Hepatocyte (in vitro differentiated cells): ENCODE data around the gene PWWP2B. TPM values are rescaled to one million over a fixed set of nuclear protein-coding genes. Genes with fewer than 3 reads are reported as not detected.

Source experiments
- DNase-seq: peaks from one replicate; pipeline ENCODE4 v3.0.0-alpha.2; 2016; ENCODE audit warnings: low spot score
- H2AFZ ChIP-seq: fragments of 200-600 bp; sonication (generic); 2 replicates; pipeline ENCODE4 v1.6.0; 2016; ENCODE audit warnings: antibody characterized with exemption, mild to moderate bottlenecking
- H3K27ac ChIP-seq: fragments of 200-600 bp; sonication (generic); 2 replicates; pipeline ENCODE4 v1.5.1; 2016; ENCODE audit warnings: mild to moderate bottlenecking
- H3K27me3 ChIP-seq: fragments of 200-600 bp; sonication (generic); 2 replicates; pipeline ENCODE4 v1.6.1; 2016
- H3K36me3 ChIP-seq: fragments of 200-600 bp; sonication (generic); replicated peaks from 2 replicates; pipeline ENCODE4 v1.5.1; 2016; ENCODE audit warnings: low read depth; ENCODE audit not compliant: insufficient read depth
- H3K4me1 ChIP-seq: fragments of 200-600 bp; sonication (generic); 2 replicates; pipeline ENCODE4 v1.5.1; 2016; ENCODE audit warnings: mild to moderate bottlenecking, moderate library complexity; ENCODE audit not compliant: insufficient read depth
- H3K4me2 ChIP-seq: fragments of 200-600 bp; sonication (generic); 2 replicates; pipeline ENCODE4 v1.6.0; 2016
- H3K4me3 ChIP-seq: fragments of 200-600 bp; sonication (generic); 2 replicates; pipeline ENCODE4 v1.5.1; 2016; ENCODE audit warnings: mild to moderate bottlenecking
- H3K79me2 ChIP-seq: fragments of 200-600 bp; sonication (generic); 2 replicates; pipeline ENCODE4 v1.6.0; 2017; ENCODE audit warnings: mild to moderate bottlenecking
- H3K9me2 ChIP-seq: fragments of 200-600 bp; sonication (generic); replicated peaks from 2 replicates; pipeline ENCODE4 v1.6.0; 2017; ENCODE audit warnings: mild to moderate bottlenecking; ENCODE audit not compliant: insufficient read depth
- H3K9me3 ChIP-seq: fragments of 200-600 bp; sonication (generic); 2 replicates; pipeline ENCODE4 v1.5.1; 2016; ENCODE audit warnings: low read depth, mild to moderate bottlenecking
- H4K20me1 ChIP-seq: fragments of 200-600 bp; sonication (generic); 2 replicates; pipeline ENCODE4 v1.6.0; 2016; ENCODE audit warnings: mild to moderate bottlenecking; ENCODE audit not compliant: insufficient read depth, poor library complexity, severe bottlenecking
- CTCF ChIP-seq: fragments of 200-600 bp; sonication (generic); IDR thresholded peaks from 2 replicates; pipeline ENCODE4 v1.5.1; 2016; ENCODE audit warnings: antibody characterized with exemption, mild to moderate bottlenecking; ENCODE audit not compliant: poor library complexity
- EZH2 ChIP-seq: fragments of 200-600 bp; sonication (generic); IDR thresholded peaks from 2 replicates; pipeline ENCODE4 v1.6.1; 2016; ENCODE audit warnings: antibody characterized with exemption, mild to moderate bottlenecking, borderline replicate concordance
- EZH2phosphoT487 ChIP-seq: fragments of 200-600 bp; sonication (generic); IDR thresholded peaks from one replicate; pipeline ENCODE4 v1.6.1; 2018; ENCODE audit warnings: antibody characterized with exemption, mild to moderate bottlenecking, low read depth, moderate library complexity; ENCODE audit not compliant: unreplicated experiment, severe bottlenecking
- WGBS: methylation state at CpG from one replicate; pipeline ENCODE4 v1.1.6; 2016; ENCODE audit warnings: low lambda C conversion rate; ENCODE audit errors: missing lambda C conversion rate; 5-methylcytosine and 5-hydroxymethylcytosine counted together
- polyA plus RNA-seq: library from polyadenylated mRNA; unstranded; fragments of >200 nt; fragmentation: Nextera tagmentation; extraction: Ambion mirVana; gene quantifications from 2 replicates; pipeline ENCODE4 v1.2.1, GENCODE V29; 2016
- total RNA-seq: library from RNA; depleted of rRNA; stranded (reverse); fragments of >200 nt; gene quantifications from 2 replicates; pipeline ENCODE4 v1.2.3, GENCODE V29; 2014

The PWWP2B gene
- total and polyA plus RNA-seq, 2 experiments from 2014 or later, result 10.7 to 18.0 TPM

GRCh38 chr10:132394936-132395703, 1.9 kb upstream of the PWWP2B start:
- Histone ChIP-seq H3K4me2 (peak overlapping the region; percentile 100), H3K4me1 (peaks cover 40% of the 10 kb centered on the region), H3K36me3 (no peaks in the 10 kb centered on the region), H3K27me3 (no peaks in the 10 kb centered on the region), H2AFZ (no peak overlapping the region), H3K9me2 (no peaks in the 10 kb centered on the region), H3K27ac (peak overlapping the region; percentile 96), H3K4me3 (no peak overlapping the region), H3K79me2 (peaks cover 30% of the 10 kb centered on the region), H3K9me3 (no peaks in the 10 kb centered on the region), H4K20me1 (peaks cover 5% of the 10 kb centered on the region)
- DNase-seq, result no peak
- TF ChIP-seq EZH2phosphoT487 (no peak), EZH2 (no peak), CTCF (no peak)
- 89% methylated on average over 5 of the region's 12 CpGs for WGBS

GRCh38 chr10:132395704-132396493, 1.1 kb upstream of the PWWP2B start:
- no peak overlapping the region for H2AFZ ChIP-seq
- H3K27ac ChIP-seq, result peak overlapping the region; percentile 96
- H3K27me3 ChIP-seq, result no peaks in the 10 kb centered on the region
- peaks cover 37% of the 10 kb centered on the region for H3K79me2 ChIP-seq
- DNase-seq, result peak; percentile 88
- H4K20me1 ChIP-seq, result peaks cover 10% of the 10 kb centered on the region
- no peaks in the 10 kb centered on the region for H3K9me3 ChIP-seq
- H3K4me2 ChIP-seq, result peak overlapping the region; percentile 100
- 15% methylated on average over 53 of the region's 71 CpGs for WGBS
- no peak for TF ChIP-seq EZH2phosphoT487
- no peak for TF ChIP-seq EZH2
- no peak for TF ChIP-seq CTCF
- H3K9me2 ChIP-seq, result no peaks in the 10 kb centered on the region
- no peaks in the 10 kb centered on the region for H3K36me3 ChIP-seq
- peaks cover 41% of the 10 kb centered on the region for H3K4me1 ChIP-seq
- H3K4me3 ChIP-seq, result peak overlapping the region; percentile 45

GRCh38 chr10:132396494-132397035, 435 bp upstream of the PWWP2B start:
- Histone ChIP-seq H3K4me1 (peaks cover 42% of the 10 kb centered on the region), H3K9me3 (no peaks in the 10 kb centered on the region), H3K36me3 (no peaks in the 10 kb centered on the region), H3K4me3 (peak overlapping the region; percentile 45), H2AFZ (no peak overlapping the region), H4K20me1 (peaks cover 10% of the 10 kb centered on the region), H3K4me2 (peak overlapping the region; percentile 100), H3K27ac (peak overlapping the region; percentile 96), H3K27me3 (no peaks in the 10 kb centered on the region), H3K79me2 (peaks cover 43% of the 10 kb centered on the region), H3K9me2 (no peaks in the 10 kb centered on the region)
- WGBS, result 0% methylated on average over 7 of the region's 80 CpGs
- TF ChIP-seq EZH2phosphoT487, result no peak
- peak; percentile 24 for TF ChIP-seq CTCF
- peak; percentile 90 for DNase-seq
